Aorta (tissue), 5 donors: ENCODE results near the gene CD1C. TPM values are rescaled to one million over a fixed set of nuclear protein-coding genes. Genes with fewer than 3 reads are reported as not detected.

ENCODE experiments used
- ATAC-seq: fragments of 200-7000 bp; cut with Tn5 transposase; one replicate; pipeline ENCODE4 v1.9.1; 2022; ENCODE audit warnings: moderate library complexity; ENCODE audit not compliant: low FRiP score
- DNase-seq, 2 donors: peaks; one replicate each; pipeline ENCODE4 v3.0.0-alpha.2; 2020
- H3K27ac ChIP-seq, 2 donors: one replicate each; pipeline ENCODE4 v1.5.1; 2013; ENCODE audit warnings: low read length in 2 of 2, mild to moderate bottlenecking in 2 of 2, moderate library complexity in 2 of 2, control low read depth in 1 of 2, inconsistent platforms in 1 of 2, low read depth in 1 of 2
- H3K27me3 ChIP-seq, 2 donors: one replicate each; pipeline ENCODE4 v1.6.1; 2013; ENCODE audit warnings: control low read depth in 1 of 2, low read length in 1 of 2, mild to moderate bottlenecking in 1 of 2, moderate library complexity in 1 of 2; ENCODE audit not compliant: insufficient read depth in 2 of 2, control insufficient read depth in 1 of 2
- H3K36me3 ChIP-seq, 2 donors: one replicate each; pipeline ENCODE4 v1.6.1; 2013; ENCODE audit warnings: control low read depth in 1 of 2, low read length in 1 of 2, mild to moderate bottlenecking in 1 of 2; ENCODE audit not compliant: insufficient read depth in 2 of 2, control insufficient read depth in 1 of 2
- H3K4me1 ChIP-seq, 2 donors: one replicate each; pipeline ENCODE4 v1.6.1; 2013; ENCODE audit warnings: low read length in 2 of 2, control low read depth in 1 of 2, mild to moderate bottlenecking in 1 of 2, moderate library complexity in 1 of 2; ENCODE audit not compliant: insufficient read depth in 2 of 2, control insufficient read depth in 1 of 2
- H3K4me3 ChIP-seq, 2 donors: one replicate each; pipeline ENCODE4 v1.5.1; 2013; ENCODE audit warnings: low read length in 2 of 2, control low read depth in 1 of 2, mild to moderate bottlenecking in 1 of 2
- H3K9me3 ChIP-seq: one replicate; pipeline ENCODE4 v1.6.1; 2013; ENCODE audit warnings: mild to moderate bottlenecking, low read length; ENCODE audit not compliant: control insufficient read depth
- WGBS, 2 donors: extraction: QIAGEN DNeasy Blood & Tissue Kit; methylation state at CpG; one replicate each; pipeline ENCODE4 v1.1.7; 2013; 5-methylcytosine and 5-hydroxymethylcytosine counted together
- intact Hi-C, 2 donors: fragments of 100-400 bp; cut with DNase I; formaldehyde crosslinking; loops; one replicate each; pipeline versions ENCODE4 v1.14.2 to v1.15.0; 2022
- polyA plus RNA-seq, 2 donors: library from polyadenylated mRNA; stranded (reverse); fragments of 200-250 nt; gene quantifications; one replicate each; pipeline ENCODE4 v1.2.3, GENCODE V29; 2013
- total RNA-seq, 2 donors: library from RNA; stranded (reverse); fragmentation: NEBNext Ultra II Directional; extraction: Animal tissue kit (Norgen Biotek cat#: 25700); gene quantifications; one replicate each; pipeline ENCODE4 v1.2.1, GENCODE V29; 2021
- donor health status: healthy with polysubstance abuse.
- donor health status: Bipolar disorder and iron deficiency.
- donor health status: DM: no; HTN: no; CAD: no.
- donor health status: DM: no; HTN: no; CAD: no.
- donor health status: DM: yes; HTN: yes; CAD: no.

CD1C gene
- total and polyA plus RNA-seq, 4 donors, result 0.25 to 1.3 TPM; not detected in 2

DNA sequence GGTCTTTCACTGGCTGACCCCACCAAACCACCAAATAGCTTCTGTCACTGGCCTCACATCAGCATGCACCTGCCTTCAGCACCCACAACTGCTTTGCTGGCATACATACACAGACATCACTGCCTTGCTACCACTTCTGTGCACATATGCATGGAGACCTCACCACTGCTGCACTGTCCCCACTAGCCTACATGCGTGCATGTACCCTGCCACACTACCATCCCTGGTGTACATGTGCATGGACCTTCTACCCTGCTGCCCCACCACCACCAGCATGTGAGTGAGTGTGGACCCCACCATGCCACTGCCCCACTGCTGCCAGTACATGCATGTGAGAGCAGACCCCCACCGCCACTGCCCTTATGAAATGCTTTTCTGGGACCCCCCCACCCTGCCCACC lies 6.1 kb downstream of the CD1C start:
- ATAC-seq (no peak), DNase-seq (no peak)
- no peaks in the 10 kb centered on the region for H3K36me3 ChIP-seq
- no peak overlapping the region for H3K4me3 ChIP-seq
- H3K27ac ChIP-seq, result no peak overlapping the region
- peaks cover 7% of the 10 kb centered on the region for H3K9me3 ChIP-seq
- no peaks in the 10 kb centered on the region for H3K4me1 ChIP-seq
- 92 to 100% methylated on average over 2 of the region's 2 CpGs for WGBS, 2 donors
- no peaks in the 10 kb centered on the region for H3K27me3 ChIP-seq
- intact Hi-C loops, result no loop called here

DNA sequence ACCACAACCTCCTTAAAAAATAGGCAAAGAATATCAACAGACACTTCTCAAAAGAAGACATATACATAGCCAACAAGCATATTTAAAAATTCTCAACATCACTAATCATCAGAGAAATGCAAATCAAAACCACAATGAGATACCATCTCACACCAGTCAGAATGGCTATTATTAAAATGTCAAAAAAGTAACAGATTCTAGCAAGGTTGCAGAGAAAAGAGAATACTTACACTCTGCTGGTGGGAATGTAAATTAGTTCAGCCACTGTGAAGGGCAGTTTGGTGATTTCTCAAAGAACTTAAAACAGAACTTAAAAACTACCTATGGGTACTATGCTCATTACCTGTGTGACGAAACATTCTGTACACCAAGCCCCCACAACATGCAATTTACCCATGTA lies 20.9 kb downstream of the CD1C start:
- Histone ChIP-seq H3K9me3 (no peaks in the 10 kb centered on the region), H3K4me3 (no peak overlapping the region), H3K36me3 (no peaks in the 10 kb centered on the region), H3K27me3 (no peaks in the 10 kb centered on the region), H3K4me1 (no peaks in the 10 kb centered on the region), H3K27ac (no peak overlapping the region)
- ATAC-seq (no peak), DNase-seq (no peak)
- WGBS, 2 donors, result 78 to 80% methylated on average over 1 of the region's 1 CpG
- intact Hi-C loops, result no loop called here

DNA sequence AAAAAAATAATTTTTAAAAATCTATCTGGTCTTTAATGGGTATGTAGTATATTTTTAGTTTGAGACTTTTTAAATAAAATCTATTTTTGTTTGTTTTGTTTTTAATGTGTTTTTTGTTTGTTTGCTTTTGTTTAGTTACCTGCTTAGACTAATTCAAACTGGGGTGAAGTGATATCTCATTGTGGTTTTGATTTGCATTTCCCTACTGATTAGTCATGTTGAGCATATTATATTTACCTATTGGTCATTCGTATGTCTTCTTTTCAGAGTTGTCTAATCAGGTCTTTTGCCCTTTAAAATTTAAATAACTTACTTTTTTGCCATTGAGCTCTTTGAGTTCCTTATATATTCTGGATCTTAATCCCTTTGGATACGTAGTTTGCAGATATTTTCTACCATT lies 21.3 kb downstream of the CD1C start:
- 79 to 81% methylated on average over 2 of the region's 2 CpGs for WGBS, 2 donors
- intact Hi-C loops, result no loop called here
- Histone ChIP-seq H3K36me3 (no peaks in the 10 kb centered on the region), H3K27me3 (no peaks in the 10 kb centered on the region), H3K27ac (no peak overlapping the region), H3K9me3 (no peaks in the 10 kb centered on the region), H3K4me3 (no peak overlapping the region), H3K4me1 (no peaks in the 10 kb centered on the region)
- no peak for ATAC-seq
- no peak for DNase-seq

DNA sequence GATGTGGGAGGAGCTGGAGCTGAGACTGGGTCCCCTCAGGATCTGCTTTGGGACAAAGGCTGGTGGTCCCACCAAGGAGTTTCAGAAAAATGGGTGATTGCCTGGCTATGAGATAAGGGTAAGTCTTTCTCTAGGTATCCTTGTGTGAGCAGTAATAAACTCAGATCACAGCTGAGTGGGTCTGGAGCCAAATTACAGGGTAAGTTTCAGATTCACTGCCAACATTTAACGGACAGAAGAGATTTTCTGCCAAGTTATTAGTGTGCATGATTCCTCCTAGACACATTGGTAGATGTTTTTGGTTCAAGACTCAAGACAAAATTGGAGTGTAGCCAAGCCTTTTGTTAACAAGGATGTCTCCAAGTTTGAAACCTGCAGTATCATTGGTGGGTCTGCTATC lies 34.1 kb downstream of the CD1C start:
- WGBS, 2 donors, result 35 to 38% methylated on average over 1 of the region's 1 CpG
- ATAC-seq (no peak), DNase-seq (no peak)
- Histone ChIP-seq H3K27ac (no peak overlapping the region), H3K27me3 (no peaks in the 10 kb centered on the region), H3K36me3 (peaks cover 0 to 3% of the 10 kb centered on the region in 2 donors), H3K4me3 (no peak overlapping the region), H3K4me1 (no peaks in the 10 kb centered on the region), H3K9me3 (no peaks in the 10 kb centered on the region)
- intact Hi-C loops, result no loop called here

DNA sequence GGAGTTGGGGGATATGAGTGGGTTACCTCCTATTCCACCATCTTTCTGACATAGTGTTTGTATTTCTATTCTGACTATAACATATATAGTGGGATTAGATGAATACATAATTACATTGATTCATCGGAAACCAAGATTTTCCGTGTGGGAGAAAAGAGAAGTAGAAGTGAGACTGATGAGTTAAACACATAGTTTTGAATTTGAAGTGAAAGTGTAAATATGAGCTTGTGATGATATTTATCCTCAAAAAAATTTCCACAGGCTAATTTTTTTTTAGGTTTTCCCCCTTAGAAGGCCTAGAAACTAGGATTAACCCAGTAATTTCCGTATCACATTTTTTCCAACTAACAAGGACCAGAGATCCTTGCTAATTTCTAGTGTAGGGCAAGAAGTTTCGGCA lies 34.7 kb downstream of the CD1C start:
- H3K4me1 ChIP-seq, result no peaks in the 10 kb centered on the region
- no peak for ATAC-seq
- intact Hi-C loops, result no loop called here
- 88 to 91% methylated on average over 4 of the region's 4 CpGs for WGBS, 2 donors
- peaks cover 0 to 3% of the 10 kb centered on the region in 2 donors for H3K36me3 ChIP-seq
- H3K27me3 ChIP-seq, result no peaks in the 10 kb centered on the region
- no peak overlapping the region for H3K27ac ChIP-seq
- DNase-seq, result no peak
- H3K9me3 ChIP-seq, result no peaks in the 10 kb centered on the region
- H3K4me3 ChIP-seq, result no peak overlapping the region

DNA sequence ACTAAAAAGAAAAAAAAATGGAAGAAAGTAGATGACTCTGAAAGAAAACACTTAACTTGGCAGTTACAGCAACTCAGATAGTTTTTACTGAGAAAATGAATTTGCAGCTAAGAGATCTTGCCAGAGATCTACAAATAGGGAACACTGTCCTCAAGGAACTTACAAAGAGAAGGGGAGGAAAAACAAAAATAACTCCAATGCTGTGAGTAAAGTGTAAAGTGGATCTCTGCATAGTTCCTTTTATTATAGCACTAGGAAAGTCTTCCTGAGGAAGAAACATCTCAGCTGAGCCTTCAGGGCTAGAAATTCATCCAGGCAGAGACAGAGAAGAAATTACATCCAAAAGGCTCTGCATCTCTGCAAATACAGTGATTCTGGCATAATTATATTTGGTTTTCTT lies 37.8 kb downstream of the CD1C start:
- no peak overlapping the region for H3K4me3 ChIP-seq
- H3K4me1 ChIP-seq, result no peaks in the 10 kb centered on the region
- no peaks in the 10 kb centered on the region for H3K27me3 ChIP-seq
- DNase-seq (no peak), ATAC-seq (no peak)
- intact Hi-C loops, result no loop called here
- peaks cover 0 to 2% of the 10 kb centered on the region in 2 donors for H3K36me3 ChIP-seq
- no peaks in the 10 kb centered on the region for H3K9me3 ChIP-seq
- no peak overlapping the region for H3K27ac ChIP-seq

DNA sequence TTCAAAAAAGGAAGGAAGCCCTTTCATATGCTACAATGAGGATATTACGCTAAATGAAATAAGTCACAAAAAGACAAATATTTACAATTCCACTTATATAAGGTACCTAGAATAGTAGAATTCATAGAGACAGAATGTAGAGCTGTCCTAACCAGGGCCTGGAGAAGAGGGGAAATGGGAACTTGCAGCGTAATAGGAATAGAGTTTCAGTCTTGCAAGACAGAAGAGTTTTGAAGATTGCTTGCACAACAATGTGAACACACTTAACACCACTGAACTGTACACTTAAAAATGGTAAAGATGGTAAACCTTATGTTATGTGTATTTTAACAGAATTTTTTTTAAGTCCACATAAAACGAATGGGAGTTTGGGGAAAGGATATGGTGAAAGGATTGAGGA lies 38.7 kb downstream of the CD1C start:
- WGBS, 2 donors, result 88 to 91% methylated on average over 3 of the region's 3 CpGs
- no peak for DNase-seq
- ATAC-seq, result no peak
- intact Hi-C loops, result no loop called here
- H3K36me3 ChIP-seq, result no peaks in the 10 kb centered on the region
- no peak overlapping the region for H3K27ac ChIP-seq
- no peaks in the 10 kb centered on the region for H3K27me3 ChIP-seq
- no peaks in the 10 kb centered on the region for H3K9me3 ChIP-seq
- H3K4me1 ChIP-seq, result no peaks in the 10 kb centered on the region
- H3K4me3 ChIP-seq, result no peak overlapping the region

DNA sequence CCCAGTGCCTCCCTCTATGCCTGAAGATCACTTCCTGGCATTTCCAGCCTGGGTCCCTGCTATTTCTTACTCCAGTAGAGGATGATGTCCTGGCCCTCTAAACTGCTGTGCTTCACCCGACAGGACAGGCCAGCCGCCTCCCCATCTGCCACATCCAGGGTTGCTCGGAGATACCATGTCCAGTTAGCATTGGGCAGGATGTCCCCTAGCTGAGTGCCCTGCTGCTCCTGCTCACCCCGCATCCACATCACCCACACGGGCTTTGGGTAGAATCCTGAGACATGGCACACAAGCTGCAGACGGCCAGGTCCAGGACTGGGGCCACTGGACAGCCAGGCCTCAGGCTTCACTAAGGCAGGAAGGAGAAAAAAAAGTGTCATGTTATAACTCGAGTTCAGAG lies 39.6 kb downstream of the CD1C start:
- H3K4me1 ChIP-seq, result no peaks in the 10 kb centered on the region
- no peak overlapping the region for H3K4me3 ChIP-seq
- ATAC-seq, result no peak
- intact Hi-C loops, result no loop called here
- no peaks in the 10 kb centered on the region for H3K27me3 ChIP-seq
- 93% methylated on average over 7 of the region's 7 CpGs for WGBS, 2 donors
- no peak overlapping the region for H3K27ac ChIP-seq
- no peaks in the 10 kb centered on the region for H3K36me3 ChIP-seq
- peak in 1 of 2 donors; percentile 52 for DNase-seq
- H3K9me3 ChIP-seq, result no peaks in the 10 kb centered on the region

DNA sequence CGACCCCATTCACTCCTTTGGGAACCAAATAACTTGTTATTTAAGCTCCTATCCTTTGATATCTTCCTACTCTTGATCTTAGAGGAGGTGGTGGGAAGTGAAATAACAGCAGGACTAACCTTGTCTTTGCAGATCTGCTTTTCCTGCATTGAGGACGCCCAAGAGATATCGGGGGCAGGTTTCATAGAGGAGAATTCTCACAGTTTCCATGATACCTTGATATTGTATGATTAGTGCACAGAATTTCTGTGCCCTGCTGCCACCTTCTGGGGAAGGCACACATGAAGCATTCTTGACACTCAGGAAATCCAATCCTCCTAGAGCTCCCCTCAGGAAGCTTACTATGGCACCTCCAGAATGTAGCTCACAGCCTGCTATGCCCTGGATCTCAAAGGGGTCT lies 40.0 kb downstream of the CD1C start:
- no peaks in the 10 kb centered on the region for H3K27me3 ChIP-seq
- H3K9me3 ChIP-seq, result no peaks in the 10 kb centered on the region
- H3K36me3 ChIP-seq, result no peaks in the 10 kb centered on the region
- no peak overlapping the region for H3K27ac ChIP-seq
- 84 to 88% methylated on average over 3 of the region's 3 CpGs for WGBS, 2 donors
- no peaks in the 10 kb centered on the region for H3K4me1 ChIP-seq
- intact Hi-C loops, result no loop called here
- no peak overlapping the region for H3K4me3 ChIP-seq
- DNase-seq, result no peak
- no peak for ATAC-seq
